HepG2 (cell line): ENCODE results near the gene CARHSP1. TPM values are rescaled to one million over a fixed set of nuclear protein-coding genes. Genes with fewer than 3 reads are reported as not detected.

Source experiments
- GFI1 ChIP-seq: sonication (generic); formaldehyde crosslinking; IDR thresholded peaks from 2 replicates; pipeline ENCODE4 v1.5.0; 2020; ENCODE audit warnings: missing genetic modification reagents, mild to moderate bottlenecking, borderline replicate concordance
- JDP2 ChIP-seq: sonication (generic); formaldehyde crosslinking; IDR thresholded peaks from 2 replicates; pipeline ENCODE4 v1.8.1; 2022; ENCODE audit warnings: missing genetic modification reagents, borderline replicate concordance
- JUND ChIP-seq: sonication (generic); formaldehyde crosslinking; IDR thresholded peaks from 2 replicates; pipeline ENCODE4 v1.8.0; 2022; ENCODE audit warnings: mild to moderate bottlenecking, missing genetic modification reagents
- MTA1 ChIP-seq: sonication (generic); formaldehyde crosslinking; IDR thresholded peaks from 2 replicates; pipeline ENCODE4 v1.4.0; 2020; ENCODE audit warnings: missing genetic modification reagents, mild to moderate bottlenecking, borderline replicate concordance
- SAFB2 ChIP-seq: sonication (generic); formaldehyde crosslinking; IDR thresholded peaks from 2 replicates; pipeline ENCODE4 v1.5.1; 2020; ENCODE audit warnings: missing genetic modification reagents, low read depth, mild to moderate bottlenecking, borderline replicate concordance
- SIX4 ChIP-seq: sonication (generic); formaldehyde crosslinking; IDR thresholded peaks from 2 replicates; pipeline ENCODE4 v1.4.0; 2020; ENCODE audit warnings: missing genetic modification reagents
- SNAPC2 ChIP-seq: sonication (generic); formaldehyde crosslinking; IDR thresholded peaks from 2 replicates; pipeline ENCODE4 v1.8.1; 2022; ENCODE audit warnings: mild to moderate bottlenecking, missing genetic modification reagents
- TOPORS ChIP-seq: sonication (generic); formaldehyde crosslinking; IDR thresholded peaks from 2 replicates; pipeline ENCODE4 v1.8.0; 2023; ENCODE audit warnings: mild to moderate bottlenecking, missing genetic modification reagents
- ZNF235 ChIP-seq: sonication (generic); formaldehyde crosslinking; IDR thresholded peaks from 2 replicates; pipeline ENCODE4 v1.8.1; 2023; ENCODE audit warnings: mild to moderate bottlenecking, missing genetic modification reagents, borderline replicate concordance
- polyA plus RNA-seq, 8 experiments: library from polyadenylated mRNA; depleted of rRNA in 3 of 8; stranded (reverse) in 7 of 8; unstranded in 1 of 8; fragments of >200 nt; fragmentation: Illumina TruSeq in 4 of 8; extraction: Trizol in 4 of 8; gene quantifications; 2 replicates each; pipeline versions ENCODE4 v1.2.1 to v1.2.3, GENCODE V29; 2011 to 2016; ENCODE audit warnings: low read depth in 4 of 8, missing spikeins in 1 of 8, mixed read lengths in 1 of 8; ENCODE audit not compliant: insufficient read depth in 1 of 8
- total RNA-seq, 5 experiments: library from RNA; depleted of rRNA; stranded (reverse); fragments of >200 nt; fragmentation: Illumina TruSeq; extraction: Trizol; gene quantifications; 2 replicates each; pipeline ENCODE4 v1.2.3, GENCODE V29; 2016; ENCODE audit warnings: low read depth in 1 of 5
- TF ChIP-seq, protein P1 (sequence below): IDR thresholded peaks from 2 replicates; pipeline ENCODE4 v1.6.1; 2016; ENCODE audit warnings: control low read depth
- TF ChIP-seq, protein P2 (sequence below), 2 experiments: fragments of 450-650 bp in 1 of 2; sonication (generic) in 1 of 2; formaldehyde crosslinking; IDR thresholded peaks; 2 replicates each; pipeline versions ENCODE4 v1.5.0 to v1.8.0; 2020 to 2022; ENCODE audit warnings: mild to moderate bottlenecking in 1 of 2, missing genetic modification reagents in 1 of 2
- TF ChIP-seq, protein P3 (sequence below): sonication (generic); formaldehyde crosslinking; IDR thresholded peaks from 2 replicates; pipeline ENCODE4 v1.8.1; 2023; ENCODE audit warnings: missing genetic modification reagents, inconsistent platforms, borderline replicate concordance
- TF ChIP-seq, protein P4 (sequence below): sonication (generic); formaldehyde crosslinking; IDR thresholded peaks from 2 replicates; pipeline ENCODE4 v1.5.0; 2020; ENCODE audit warnings: mild to moderate bottlenecking, missing genetic modification reagents
- TF ChIP-seq, protein P5 (sequence below): sonication (generic); formaldehyde crosslinking; IDR thresholded peaks from 2 replicates; pipeline ENCODE4 v1.8.1; 2023; ENCODE audit warnings: missing genetic modification reagents, mild to moderate bottlenecking, borderline replicate concordance
- TF ChIP-seq, protein P6 (sequence below): IDR thresholded peaks from 2 replicates; pipeline ENCODE4 v1.6.1; 2016; ENCODE audit warnings: low read depth, control low read depth
- TF ChIP-seq, protein P7 (sequence below): sonication (generic); formaldehyde crosslinking; conservative IDR thresholded peaks from 2 replicates; pipeline ENCODE4 v1.8.0; 2022; ENCODE audit warnings: mild to moderate bottlenecking, moderate library complexity, missing genetic modification reagents
- TF ChIP-seq, protein P8 (sequence below): sonication (generic); formaldehyde crosslinking; IDR thresholded peaks from 2 replicates; pipeline ENCODE4 v1.4.0; 2020; ENCODE audit warnings: mild to moderate bottlenecking, missing genetic modification reagents

The CARHSP1 gene
- total and polyA plus RNA-seq, 2 of the 13 experiments (the other 11 are each of a cell fraction or from before 2014, with no cell fraction given) = 173 to 345 TPM

DNA sequence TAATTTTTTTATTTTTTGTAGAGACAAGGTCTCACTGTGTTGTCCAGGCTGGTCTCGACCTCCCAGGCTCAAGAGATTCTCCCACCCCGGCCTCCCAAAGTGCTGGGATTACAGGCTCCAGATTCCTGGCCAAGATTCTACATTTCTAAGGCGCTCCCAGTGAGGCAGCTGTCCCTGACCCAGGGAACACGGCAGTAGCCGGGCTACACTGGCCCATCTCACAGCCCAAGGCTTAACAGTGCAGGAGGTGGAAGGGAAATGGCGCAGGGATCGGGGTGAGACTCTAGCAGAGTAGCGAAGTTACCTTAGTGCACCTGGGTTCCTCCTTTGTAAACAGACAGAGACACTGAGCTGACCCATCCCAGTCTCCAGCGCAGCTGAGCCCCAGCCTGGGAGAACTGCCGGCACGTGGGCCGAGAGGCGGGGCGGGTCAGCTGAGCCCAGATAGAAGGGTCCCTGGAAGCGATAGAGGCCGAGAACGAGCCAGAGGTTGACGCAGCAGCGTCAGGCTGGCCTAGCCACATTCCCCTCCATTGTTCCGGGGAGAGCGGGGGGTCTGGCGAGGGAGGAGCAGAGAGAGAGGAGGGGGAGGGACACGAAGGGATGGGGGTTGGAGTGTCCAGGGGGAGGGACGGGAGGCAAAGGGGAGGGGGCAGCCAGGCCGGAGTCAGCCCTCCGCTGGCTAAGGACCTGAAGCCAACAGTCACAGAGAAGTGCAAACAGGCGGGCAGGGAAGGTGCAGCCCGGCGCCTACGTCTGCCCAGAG, 2.5 kb downstream of the CARHSP1 start (continued):
- TF ChIP-seq, protein P1, sequence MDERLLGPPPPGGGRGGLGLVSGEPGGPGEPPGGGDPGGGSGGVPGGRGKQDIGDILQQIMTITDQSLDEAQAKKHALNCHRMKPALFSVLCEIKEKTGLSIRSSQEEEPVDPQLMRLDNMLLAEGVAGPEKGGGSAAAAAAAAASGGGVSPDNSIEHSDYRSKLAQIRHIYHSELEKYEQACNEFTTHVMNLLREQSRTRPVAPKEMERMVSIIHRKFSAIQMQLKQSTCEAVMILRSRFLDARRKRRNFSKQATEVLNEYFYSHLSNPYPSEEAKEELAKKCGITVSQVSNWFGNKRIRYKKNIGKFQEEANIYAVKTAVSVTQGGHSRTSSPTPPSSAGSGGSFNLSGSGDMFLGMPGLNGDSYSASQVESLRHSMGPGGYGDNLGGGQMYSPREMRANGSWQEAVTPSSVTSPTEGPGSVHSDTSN (CRISPR knock-in tag) = no peak
- TF ChIP-seq MTA1 (peak; percentile 91; the same call in 1 of the 2 replicates), TOPORS (CRISPR knock-in tag) (no peak), GFI1 (no peak), SIX4 (CRISPR knock-in tag) (no peak; the same call in 1 of the 2 replicates), JDP2 (CRISPR knock-in tag) (no peak), SAFB2 (CRISPR knock-in tag) (no peak), SNAPC2 (no peak), JUND (no peak), ZNF235 (CRISPR knock-in tag) (no peak)
- TF ChIP-seq, protein P2, sequence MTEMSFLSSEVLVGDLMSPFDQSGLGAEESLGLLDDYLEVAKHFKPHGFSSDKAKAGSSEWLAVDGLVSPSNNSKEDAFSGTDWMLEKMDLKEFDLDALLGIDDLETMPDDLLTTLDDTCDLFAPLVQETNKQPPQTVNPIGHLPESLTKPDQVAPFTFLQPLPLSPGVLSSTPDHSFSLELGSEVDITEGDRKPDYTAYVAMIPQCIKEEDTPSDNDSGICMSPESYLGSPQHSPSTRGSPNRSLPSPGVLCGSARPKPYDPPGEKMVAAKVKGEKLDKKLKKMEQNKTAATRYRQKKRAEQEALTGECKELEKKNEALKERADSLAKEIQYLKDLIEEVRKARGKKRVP (CRISPR knock-in tag; IDR thresholded peaks at IDR 0.05) = no peak
- TF ChIP-seq, protein P3, sequence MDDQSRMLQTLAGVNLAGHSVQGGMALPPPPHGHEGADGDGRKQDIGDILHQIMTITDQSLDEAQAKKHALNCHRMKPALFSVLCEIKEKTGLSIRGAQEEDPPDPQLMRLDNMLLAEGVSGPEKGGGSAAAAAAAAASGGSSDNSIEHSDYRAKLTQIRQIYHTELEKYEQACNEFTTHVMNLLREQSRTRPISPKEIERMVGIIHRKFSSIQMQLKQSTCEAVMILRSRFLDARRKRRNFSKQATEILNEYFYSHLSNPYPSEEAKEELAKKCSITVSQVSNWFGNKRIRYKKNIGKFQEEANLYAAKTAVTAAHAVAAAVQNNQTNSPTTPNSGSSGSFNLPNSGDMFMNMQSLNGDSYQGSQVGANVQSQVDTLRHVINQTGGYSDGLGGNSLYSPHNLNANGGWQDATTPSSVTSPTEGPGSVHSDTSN = no peak
- TF ChIP-seq, protein P4, sequence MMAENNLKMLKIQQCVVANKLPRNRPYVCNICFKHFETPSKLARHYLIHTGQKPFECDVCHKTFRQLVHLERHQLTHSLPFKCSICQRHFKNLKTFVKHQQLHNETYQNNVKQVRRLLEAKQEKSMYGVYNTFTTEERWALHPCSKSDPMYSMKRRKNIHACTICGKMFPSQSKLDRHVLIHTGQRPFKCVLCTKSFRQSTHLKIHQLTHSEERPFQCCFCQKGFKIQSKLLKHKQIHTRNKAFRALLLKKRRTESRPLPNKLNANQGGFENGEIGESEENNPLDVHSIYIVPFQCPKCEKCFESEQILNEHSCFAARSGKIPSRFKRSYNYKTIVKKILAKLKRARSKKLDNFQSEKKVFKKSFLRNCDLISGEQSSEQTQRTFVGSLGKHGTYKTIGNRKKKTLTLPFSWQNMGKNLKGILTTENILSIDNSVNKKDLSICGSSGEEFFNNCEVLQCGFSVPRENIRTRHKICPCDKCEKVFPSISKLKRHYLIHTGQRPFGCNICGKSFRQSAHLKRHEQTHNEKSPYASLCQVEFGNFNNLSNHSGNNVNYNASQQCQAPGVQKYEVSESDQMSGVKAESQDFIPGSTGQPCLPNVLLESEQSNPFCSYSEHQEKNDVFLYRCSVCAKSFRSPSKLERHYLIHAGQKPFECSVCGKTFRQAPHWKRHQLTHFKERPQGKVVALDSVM (CRISPR knock-in tag) = peak; percentile 29; the same call in 1 of the 2 replicates
- TF ChIP-seq, protein P5, sequence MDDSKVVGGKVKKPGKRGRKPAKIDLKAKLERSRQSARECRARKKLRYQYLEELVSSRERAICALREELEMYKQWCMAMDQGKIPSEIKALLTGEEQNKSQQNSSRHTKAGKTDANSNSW = 0 out of 2 replicates have a peak, but pooled peaks have one; percentile 26
- TF ChIP-seq, protein P6, sequence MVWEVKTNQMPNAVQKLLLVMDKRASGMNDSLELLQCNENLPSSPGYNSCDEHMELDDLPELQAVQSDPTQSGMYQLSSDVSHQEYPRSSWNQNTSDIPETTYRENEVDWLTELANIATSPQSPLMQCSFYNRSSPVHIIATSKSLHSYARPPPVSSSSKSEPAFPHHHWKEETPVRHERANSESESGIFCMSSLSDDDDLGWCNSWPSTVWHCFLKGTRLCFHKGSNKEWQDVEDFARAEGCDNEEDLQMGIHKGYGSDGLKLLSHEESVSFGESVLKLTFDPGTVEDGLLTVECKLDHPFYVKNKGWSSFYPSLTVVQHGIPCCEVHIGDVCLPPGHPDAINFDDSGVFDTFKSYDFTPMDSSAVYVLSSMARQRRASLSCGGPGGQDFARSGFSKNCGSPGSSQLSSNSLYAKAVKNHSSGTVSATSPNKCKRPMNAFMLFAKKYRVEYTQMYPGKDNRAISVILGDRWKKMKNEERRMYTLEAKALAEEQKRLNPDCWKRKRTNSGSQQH (CRISPR knock-in tag) = peak; percentile 91; the same call in 1 of the 2 replicates
- TF ChIP-seq, protein P7, sequence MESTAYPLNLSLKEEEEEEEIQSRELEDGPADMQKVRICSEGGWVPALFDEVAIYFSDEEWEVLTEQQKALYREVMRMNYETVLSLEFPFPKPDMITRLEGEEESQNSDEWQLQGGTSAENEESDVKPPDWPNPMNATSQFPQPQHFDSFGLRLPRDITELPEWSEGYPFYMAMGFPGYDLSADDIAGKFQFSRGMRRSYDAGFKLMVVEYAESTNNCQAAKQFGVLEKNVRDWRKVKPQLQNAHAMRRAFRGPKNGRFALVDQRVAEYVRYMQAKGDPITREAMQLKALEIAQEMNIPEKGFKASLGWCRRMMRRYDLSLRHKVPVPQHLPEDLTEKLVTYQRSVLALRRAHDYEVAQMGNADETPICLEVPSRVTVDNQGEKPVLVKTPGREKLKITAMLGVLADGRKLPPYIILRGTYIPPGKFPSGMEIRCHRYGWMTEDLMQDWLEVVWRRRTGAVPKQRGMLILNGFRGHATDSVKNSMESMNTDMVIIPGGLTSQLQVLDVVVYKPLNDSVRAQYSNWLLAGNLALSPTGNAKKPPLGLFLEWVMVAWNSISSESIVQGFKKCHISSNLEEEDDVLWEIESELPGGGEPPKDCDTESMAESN (CRISPR knock-in tag) = peak; percentile 93
- TF ChIP-seq, protein P8, sequence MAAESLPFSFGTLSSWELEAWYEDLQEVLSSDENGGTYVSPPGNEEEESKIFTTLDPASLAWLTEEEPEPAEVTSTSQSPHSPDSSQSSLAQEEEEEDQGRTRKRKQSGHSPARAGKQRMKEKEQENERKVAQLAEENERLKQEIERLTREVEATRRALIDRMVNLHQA (CRISPR knock-in tag) = no peak
